Caco-2 (cell line): ENCODE data around the gene RPUSD1. TPM values are rescaled to one million over a fixed set of nuclear protein-coding genes. Genes with fewer than 3 reads are reported as not detected.

Source experiments
- BruUV-seq: library from RNA; stranded (reverse); fragments of 400-500 nt; replicated peaks from 2 replicates; lab custom pipeline; 2021; lab: Mats Ljungman, UMichigan
- CTCF ChIA-PET: fragments of 300-600 bp; sonication (Branson Sonifier 250); formaldehyde crosslinking; loops from one replicate; lab custom pipeline; 2022; ENCODE audit warnings: antibody characterized with exemption; lab: Charles Lee
- POLR2A ChIA-PET: fragments of 300-600 bp; sonication (Branson Sonifier 250); formaldehyde crosslinking; loops from one replicate; lab custom pipeline; 2022; ENCODE audit warnings: antibody characterized with exemption; lab: Charles Lee
- DNase-seq, 2 experiments: peaks; one replicate each; pipeline versions ENCODE4 v3.0.0 to v3.0.0-alpha.2; 2020 to 2022
- H3K27me3 ChIP-seq: replicated peaks from 2 replicates; pipeline ENCODE4 v1.6.0; 2011; ENCODE audit warnings: low read length; ENCODE audit not compliant: control insufficient read depth, insufficient read depth
- H3K36me3 ChIP-seq: 2 replicates; pipeline ENCODE4 v1.5.1; 2011; ENCODE audit warnings: low read length; ENCODE audit not compliant: control insufficient read depth, insufficient read depth
- H3K4me1 ChIP-seq: fragments of 250-450 bp; sonication (Bioruptor Pico); 2 replicates; pipeline ENCODE4 v1.5.1; 2020; ENCODE audit warnings: mild to moderate bottlenecking
- H3K4me3 ChIP-seq: 2 replicates; pipeline ENCODE4 v1.5.1; 2011; ENCODE audit warnings: low read depth, mild to moderate bottlenecking, control low read depth, low read length
- H3K9me3 ChIP-seq: fragments of 250-450 bp; sonication (Bioruptor Pico); 2 replicates; pipeline ENCODE4 v1.5.1; 2020; ENCODE audit warnings: mild to moderate bottlenecking, moderate library complexity
- H3K27ac Mint-ChIP-seq: one replicate; pipeline ENCODE4 v1.8.0; 2022; ENCODE audit warnings: mixed read lengths; ENCODE audit not compliant: unreplicated experiment
- H3K27me3 Mint-ChIP-seq: one replicate; pipeline ENCODE4 v1.8.0; 2022; ENCODE audit warnings: mixed read lengths; ENCODE audit not compliant: insufficient read depth, unreplicated experiment
- H3K36me3 Mint-ChIP-seq: one replicate; pipeline ENCODE4 v1.8.0; 2022; ENCODE audit warnings: mild to moderate bottlenecking, mixed read lengths; ENCODE audit not compliant: insufficient read depth, unreplicated experiment
- H3K4me1 Mint-ChIP-seq: one replicate; pipeline ENCODE4 v1.8.0; 2022; ENCODE audit warnings: low read depth, mixed read lengths; ENCODE audit not compliant: unreplicated experiment
- H3K4me3 Mint-ChIP-seq: one replicate; pipeline ENCODE4 v1.8.0; 2022; ENCODE audit warnings: mild to moderate bottlenecking, moderate library complexity, mixed read lengths; ENCODE audit not compliant: unreplicated experiment
- H3K9me3 Mint-ChIP-seq: one replicate; pipeline ENCODE4 v1.8.0; 2022; ENCODE audit warnings: mixed read lengths; ENCODE audit not compliant: unreplicated experiment
- intact Hi-C: fragments of 100-400 bp; cut with micrococcal nuclease; formaldehyde crosslinking; loops from one replicate; pipeline ENCODE4 v1.10.0; 2022; ENCODE audit not compliant: unreplicated experiment
- total RNA-seq: library from RNA; stranded (reverse); gene quantifications from 2 replicates; pipeline ENCODE4 v1.2.3, GENCODE V29; 2022
- TF ChIP-seq, protein P1 (sequence below), 2 experiments: fragments of 200-600 bp in 1 of 2; IDR thresholded peaks; 1 replicate in 1 of 2; 2 replicates in 1 of 2; pipeline versions ENCODE4 v1.5.1 to v1.8.0; 2011 to 2022; ENCODE audit warnings: antibody characterized with exemption in 1 of 2, control low read depth in 1 of 2, inconsistent platforms in 1 of 2, low read depth in 1 of 2, low read length in 1 of 2, mild to moderate bottlenecking in 1 of 2, moderate library complexity in 1 of 2; ENCODE audit not compliant: insufficient read depth in 1 of 2, severe bottlenecking in 1 of 2, unreplicated experiment in 1 of 2

RPUSD1 gene
- total RNA-seq, 1 experiment from 2014 or later: 44.0 TPM

DNA sequence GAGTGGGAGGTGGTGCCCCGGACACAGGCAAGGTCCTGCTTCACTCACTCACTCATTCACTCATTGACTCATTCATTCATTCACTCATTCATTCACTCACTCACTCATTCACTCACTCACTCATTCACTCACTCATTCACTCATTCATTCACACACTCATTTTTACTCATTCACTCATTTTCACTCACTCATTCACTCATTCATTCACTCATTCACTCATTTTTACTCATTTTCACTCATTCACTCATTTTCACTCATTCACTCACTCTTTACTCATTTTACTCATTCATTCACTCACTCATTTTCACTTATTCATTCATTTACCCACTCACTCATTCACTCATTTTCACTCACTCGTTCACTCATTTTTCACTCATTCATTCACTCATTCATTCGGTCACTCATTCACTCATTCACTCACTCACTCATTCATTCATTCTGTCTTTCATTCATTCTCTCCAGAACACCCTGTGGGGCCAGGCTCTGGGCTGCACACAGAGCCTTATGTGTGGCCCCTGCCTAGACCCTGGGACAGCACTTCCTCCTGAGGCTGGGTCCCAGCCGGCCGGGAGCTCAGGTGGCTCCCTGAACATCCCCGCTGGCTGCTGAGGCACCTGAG is 9.2 kb downstream of the RPUSD1 start:
- Mint-ChIP-seq H3K4me3 (no peak overlapping the region), H3K4me1 (no peaks in the 10 kb centered on the region), H3K36me3 (peaks cover 19% of the 10 kb centered on the region), H3K27me3 (no peaks in the 10 kb centered on the region), H3K27ac (no peak overlapping the region), H3K9me3 (no peaks in the 10 kb centered on the region)
- intact Hi-C loops: no loop called here
- Histone ChIP-seq H3K4me3 (no peak overlapping the region), H3K36me3 (no peaks in the 10 kb centered on the region), H3K9me3 (no peaks in the 10 kb centered on the region), H3K27me3 (no peaks in the 10 kb centered on the region), H3K4me1 (0 out of 2 replicates have a peak, but pooled peaks cover 3% of the 10 kb centered on the region)
- no peak for DNase-seq
- POLR2A ChIA-PET: no interaction called here
- TF ChIP-seq, protein P1, sequence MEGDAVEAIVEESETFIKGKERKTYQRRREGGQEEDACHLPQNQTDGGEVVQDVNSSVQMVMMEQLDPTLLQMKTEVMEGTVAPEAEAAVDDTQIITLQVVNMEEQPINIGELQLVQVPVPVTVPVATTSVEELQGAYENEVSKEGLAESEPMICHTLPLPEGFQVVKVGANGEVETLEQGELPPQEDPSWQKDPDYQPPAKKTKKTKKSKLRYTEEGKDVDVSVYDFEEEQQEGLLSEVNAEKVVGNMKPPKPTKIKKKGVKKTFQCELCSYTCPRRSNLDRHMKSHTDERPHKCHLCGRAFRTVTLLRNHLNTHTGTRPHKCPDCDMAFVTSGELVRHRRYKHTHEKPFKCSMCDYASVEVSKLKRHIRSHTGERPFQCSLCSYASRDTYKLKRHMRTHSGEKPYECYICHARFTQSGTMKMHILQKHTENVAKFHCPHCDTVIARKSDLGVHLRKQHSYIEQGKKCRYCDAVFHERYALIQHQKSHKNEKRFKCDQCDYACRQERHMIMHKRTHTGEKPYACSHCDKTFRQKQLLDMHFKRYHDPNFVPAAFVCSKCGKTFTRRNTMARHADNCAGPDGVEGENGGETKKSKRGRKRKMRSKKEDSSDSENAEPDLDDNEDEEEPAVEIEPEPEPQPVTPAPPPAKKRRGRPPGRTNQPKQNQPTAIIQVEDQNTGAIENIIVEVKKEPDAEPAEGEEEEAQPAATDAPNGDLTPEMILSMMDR (IDR thresholded peaks at IDR 0.05; ENCODE audit: insufficient read depth in 1 of 2, low read depth in 1 of 2, low read length in 1 of 2, severe bottlenecking in 1 of 2, unreplicated experiment in 1 of 2): no peak
- BruUV-seq: no TSS peak
- CTCF ChIA-PET: no interaction called here

DNA sequence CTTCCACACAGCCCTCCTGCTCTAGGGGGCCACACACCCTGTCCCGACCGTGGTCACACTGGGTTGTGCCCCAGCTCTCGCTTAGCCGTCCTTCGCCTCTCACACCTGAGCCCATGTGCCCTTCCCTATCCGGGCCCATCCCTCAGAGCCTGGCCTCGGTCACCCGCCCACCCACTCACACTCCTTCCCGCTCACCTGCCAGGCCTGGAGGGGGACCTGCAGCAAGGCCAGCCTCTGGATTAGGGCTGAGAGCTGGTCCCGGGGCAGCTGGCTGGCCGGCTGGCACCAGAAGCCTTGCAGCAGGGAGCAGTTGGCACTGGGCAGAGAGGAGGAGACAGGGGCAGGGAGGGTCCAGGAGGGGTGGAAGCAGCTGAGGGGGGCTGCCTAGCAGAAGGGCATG is 9.7 kb downstream of the RPUSD1 start:
- no TSS peak for BruUV-seq
- H3K4me3 Mint-ChIP-seq: no peak overlapping the region
- no peak for DNase-seq
- H3K4me1 ChIP-seq: 0 out of 2 replicates have a peak, but pooled peaks cover 3% of the 10 kb centered on the region
- H3K4me1 Mint-ChIP-seq: no peaks in the 10 kb centered on the region
- no peaks in the 10 kb centered on the region for H3K27me3 ChIP-seq
- CTCF ChIA-PET: no interaction called here
- TF ChIP-seq, protein P1 (IDR thresholded peaks at IDR 0.05; ENCODE audit: insufficient read depth in 1 of 2, low read depth in 1 of 2, low read length in 1 of 2, severe bottlenecking in 1 of 2, unreplicated experiment in 1 of 2): no peak
- H3K9me3 Mint-ChIP-seq: no peaks in the 10 kb centered on the region
- POLR2A ChIA-PET: no interaction called here
- no peak overlapping the region for H3K4me3 ChIP-seq
- H3K27ac Mint-ChIP-seq: no peak overlapping the region
- peaks cover 17% of the 10 kb centered on the region for H3K36me3 Mint-ChIP-seq
- intact Hi-C loops: no loop called here
- H3K36me3 ChIP-seq: no peaks in the 10 kb centered on the region
- H3K27me3 Mint-ChIP-seq: no peaks in the 10 kb centered on the region
- no peaks in the 10 kb centered on the region for H3K9me3 ChIP-seq

DNA sequence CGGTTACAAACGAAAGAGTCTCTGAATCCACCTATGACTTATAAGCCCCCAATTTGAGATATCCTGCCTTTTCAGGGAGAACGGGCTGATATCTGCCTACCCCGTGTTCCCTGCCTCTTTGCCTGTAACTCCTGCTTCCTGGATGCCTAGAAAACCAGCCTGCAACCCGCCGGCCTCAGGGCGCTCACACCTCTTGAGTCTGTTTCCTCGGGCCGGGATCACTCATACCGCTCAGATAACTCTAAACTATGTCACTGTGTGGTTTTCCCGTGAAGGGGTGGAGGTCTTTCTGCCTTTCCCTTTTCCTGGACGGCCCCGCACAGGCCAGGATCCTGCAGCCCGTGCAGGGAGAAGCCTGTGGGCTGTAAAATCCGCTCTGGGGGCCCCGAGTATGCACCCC is 10.4 kb downstream of the RPUSD1 start:
- no peaks in the 10 kb centered on the region for H3K27me3 ChIP-seq

More for the DNA sequence above, 10.4 kb downstream of the RPUSD1 start:
- DNase-seq: no peak
- Mint-ChIP-seq H3K36me3 (peaks cover 10% of the 10 kb centered on the region), H3K27ac (no peak overlapping the region), H3K27me3 (no peaks in the 10 kb centered on the region), H3K9me3 (no peaks in the 10 kb centered on the region), H3K4me3 (no peak overlapping the region), H3K4me1 (no peaks in the 10 kb centered on the region)
- H3K9me3 ChIP-seq: no peaks in the 10 kb centered on the region
- H3K4me1 ChIP-seq: 0 out of 2 replicates have a peak, but pooled peaks cover 3% of the 10 kb centered on the region
- TF ChIP-seq, protein P1 (IDR thresholded peaks at IDR 0.05; ENCODE audit: insufficient read depth in 1 of 2, low read depth in 1 of 2, low read length in 1 of 2, severe bottlenecking in 1 of 2, unreplicated experiment in 1 of 2): no peak
- ChIA-PET POLR2A (no interaction called here), CTCF (no interaction called here)
- H3K4me3 ChIP-seq: no peak overlapping the region
- no peaks in the 10 kb centered on the region for H3K36me3 ChIP-seq
- no TSS peak for BruUV-seq
- intact Hi-C loops: no loop called here
